Measurements from ENCODE around the gene INIP.

The INIP gene

GRCh38 chr9:112663681-112664080 is 54.2 kb downstream of the INIP start:
- H3K4me3 ChIP-seq (ENCODE audit: low read depth, low read length) = no peak overlapping the region
- TF ChIP-seq CTCF (conservative IDR thresholded peaks at IDR 0.05; ENCODE audit: low read depth, low read length) = no peak
- DNase-seq (ENCODE audit: low read depth) = no peak

GRCh38 chr9:112659906-112660305 is 58.0 kb downstream of the INIP start:
- H3K4me3 ChIP-seq (ENCODE audit: low read depth, low read length) = no peak overlapping the region
- TF ChIP-seq CTCF (conservative IDR thresholded peaks at IDR 0.05; ENCODE audit: low read depth, low read length) = no peak
- DNase-seq (ENCODE audit: low read depth) = no peak

- no peak for TF ChIP-seq CTCF (conservative IDR thresholded peaks at IDR 0.05; ENCODE audit: low read depth, low read length)
- DNase-seq (ENCODE audit: low read depth) = no peak
- no peak overlapping the region for H3K4me3 ChIP-seq (ENCODE audit: low read depth, low read length)
Observed at GRCh38 chr9:112655668-112656067, 62.2 kb downstream of the INIP start.

GRCh38 chr9:112654282-112654681 is 63.6 kb downstream of the INIP start:
- DNase-seq (ENCODE audit: low read depth) = no peak
- TF ChIP-seq CTCF (conservative IDR thresholded peaks at IDR 0.05; ENCODE audit: low read depth, low read length) = no peak
- H3K4me3 ChIP-seq (ENCODE audit: low read depth, low read length) = no peak overlapping the region

- H3K4me3 ChIP-seq (ENCODE audit: low read depth, low read length) = no peak overlapping the region
- DNase-seq (ENCODE audit: low read depth) = no peak
- TF ChIP-seq CTCF (conservative IDR thresholded peaks at IDR 0.05; ENCODE audit: low read depth, low read length) = no peak
Observed at GRCh38 chr9:112648624-112649023, 69.3 kb downstream of the INIP start.

GRCh38 chr9:112647596-112647995 is 70.3 kb downstream of the INIP start:
- DNase-seq (ENCODE audit: low read depth) = no peak
- no peak overlapping the region for H3K4me3 ChIP-seq (ENCODE audit: low read depth, low read length)
- no peak for TF ChIP-seq CTCF (conservative IDR thresholded peaks at IDR 0.05; ENCODE audit: low read depth, low read length)

GRCh38 chr9:112642126-112642525 is 75.8 kb downstream of the INIP start:
- no peak for DNase-seq (ENCODE audit: low read depth)
- H3K4me3 ChIP-seq (ENCODE audit: low read depth, low read length) = no peak overlapping the region
- no peak for TF ChIP-seq CTCF (conservative IDR thresholded peaks at IDR 0.05; ENCODE audit: low read depth, low read length)
